H1 (cell line): ENCODE results near the gene TMEM108. TPM values are rescaled to one million over a fixed set of nuclear protein-coding genes. Genes with fewer than 3 reads are reported as not detected.

ENCODE experiments used
- EP300 ChIP-seq, 2 experiments: IDR thresholded peaks; 1 replicate in 1 of 2; 2 replicates in 1 of 2; pipeline ENCODE4 v1.6.1; 2011 to 2012; ENCODE audit warnings: low read depth in 2 of 2, low read length in 2 of 2, mild to moderate bottlenecking in 2 of 2, borderline replicate concordance in 1 of 2, inconsistent platforms in 1 of 2, moderate library complexity in 1 of 2
- TEAD4 ChIP-seq: IDR thresholded peaks from 2 replicates; pipeline ENCODE4 v1.6.1; 2012; ENCODE audit warnings: low read depth, low read length, inconsistent platforms, mixed read lengths
- polyA plus RNA-seq, 7 experiments: library from polyadenylated mRNA; depleted of rRNA in 3 of 7; stranded (reverse) in 5 of 7; unstranded in 2 of 7; fragments of >200 nt in 5 of 7; fragments of 200-250 nt in 2 of 7; gene quantifications; 1 replicate in 5 of 7; 2 replicates in 1 of 7; 4 replicates in 1 of 7; pipeline versions ENCODE4 v1.2.1 to v1.2.3, GENCODE V29; 2011 to 2013; ENCODE audit warnings: missing spikeins in 2 of 7, mixed read lengths in 2 of 7
- total RNA-seq: library from RNA; stranded (reverse); fragmentation: NEBNext Ultra II Directional; extraction: Animal tissue kit (Norgen Biotek cat#: 25700); gene quantifications from 2 replicates; pipeline ENCODE4 v1.2.1, GENCODE V29; 2021

Gene TMEM108
- total and polyA plus RNA-seq, 2 of the 8 experiments (the other 6 are each of a cell fraction or from before 2014, with no cell fraction given) = 14.3 to 16.2 TPM

DNA sequence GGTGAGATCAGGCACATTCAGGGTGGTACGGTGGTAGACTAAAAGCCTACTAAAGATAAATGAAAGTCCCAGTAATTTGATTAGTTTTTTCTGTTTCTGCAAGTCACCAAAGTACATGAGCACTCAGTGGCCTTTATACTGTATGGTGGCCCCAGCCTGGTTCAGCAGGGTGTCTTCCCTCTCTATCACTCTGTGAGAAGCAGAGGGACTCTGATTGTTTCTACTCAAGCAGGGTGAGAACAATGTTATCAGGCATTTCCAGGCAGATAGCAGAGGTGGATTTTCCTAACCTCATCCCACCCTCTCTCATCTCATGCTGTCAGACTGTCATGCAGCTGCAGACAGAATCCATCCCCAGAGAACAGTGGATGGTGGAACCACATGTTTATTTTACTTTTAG is 290.2 kb downstream of the TMEM108 start (continued):
- TF ChIP-seq TEAD4 (no peak), EP300 (IDR thresholded peaks at IDR 0.05; ENCODE audit: borderline replicate concordance in 1 of 2, low read depth in 2 of 2, low read length in 2 of 2) (no peak)
- TF ChIP-seq, all 59 proteins: peak for 0
